ENCODE data around the gene GRAP2. TPM values are rescaled to one million over a fixed set of nuclear protein-coding genes. Genes with fewer than 3 reads are reported as not detected.

The GRAP2 gene
- total RNA-seq, 1 experiment from 2014 or later: not detected

GRCh38 chr22:39932918-39933649 lies 32.2 kb downstream of the GRAP2 start:
- no peaks in the 10 kb centered on the region for H3K79me2 ChIP-seq (ENCODE audit: low read length)
- intact Hi-C loops (cut with micrococcal nuclease): no loop called here
- no peak overlapping the region for H2AFZ ChIP-seq (ENCODE audit: low read length)
- peaks cover 63% of the 10 kb centered on the region for H3K27me3 ChIP-seq (ENCODE audit: low read length)
- no peak overlapping the region for H3K27ac ChIP-seq (ENCODE audit: low read length)
- ATAC-seq: no peak
- TF ChIP-seq EZH2 (IDR thresholded peaks at IDR 0.05; ENCODE audit: low read length, unreplicated experiment) (no peak), EZH2phosphoT487 (IDR thresholded peaks at IDR 0.05; ENCODE audit: borderline replicate concordance, low read length) (no peak), CTCF (conservative IDR thresholded peaks at IDR 0.05; ENCODE audit: low read depth, low read length) (peak; percentile 69)
- BruUV-seq (replicated peaks): no TSS peak
- no peak overlapping the region for H3K9ac ChIP-seq (ENCODE audit: low read length)
- H3K36me3 ChIP-seq (ENCODE audit: low read depth, low read length): no peaks in the 10 kb centered on the region
- ChIA-PET CTCF (interaction anchor here (0.6 kb wide), 1 partner anchor 77 kb away, joined by 8 read pairs; no protein-coding TSS in a partner anchor), POLR2A (ENCODE audit: unreplicated experiment) (no interaction called here)
- no peaks in the 10 kb centered on the region for H3F3A ChIP-seq (ENCODE audit: low read length, unreplicated experiment)
- DNase-seq: peak; percentile 52
- H3K4me2 ChIP-seq (ENCODE audit: low read length): no peak overlapping the region
- H4K20me1 ChIP-seq (ENCODE audit: low read length): no peaks in the 10 kb centered on the region
- H3K9me2 ChIP-seq (replicated peaks; ENCODE audit: low read length): no peaks in the 10 kb centered on the region
- H3K9me3 ChIP-seq (ENCODE audit: low read length): no peaks in the 10 kb centered on the region
- no peak overlapping the region for H3K4me3 ChIP-seq (ENCODE audit: low read length)
- H3K4me1 ChIP-seq (ENCODE audit: insufficient read depth, low read length): no peaks in the 10 kb centered on the region

- intact Hi-C loops (cut with micrococcal nuclease): no loop called here
- no TSS peak for BruUV-seq (replicated peaks)
- CTCF ChIA-PET: no interaction called here
- H3K4me2 ChIP-seq (ENCODE audit: low read length): no peak overlapping the region
- no peaks in the 10 kb centered on the region for H3K4me1 ChIP-seq (ENCODE audit: insufficient read depth, low read length)
- H3K9me3 ChIP-seq (ENCODE audit: low read length): no peaks in the 10 kb centered on the region
- no peak overlapping the region for H2AFZ ChIP-seq (ENCODE audit: low read length)
- H3K4me3 ChIP-seq (ENCODE audit: low read length): no peak overlapping the region
- POLR2A ChIA-PET (ENCODE audit: unreplicated experiment): interaction anchor here (0.5 kb wide), 1 partner anchor 385 kb away, joined by 9 read pairs; no protein-coding TSS in a partner anchor
- H3K9ac ChIP-seq (ENCODE audit: low read length): no peak overlapping the region
- H3F3A ChIP-seq (ENCODE audit: low read length, unreplicated experiment): no peaks in the 10 kb centered on the region
- DNase-seq: no peak
- H3K36me3 ChIP-seq (ENCODE audit: low read depth, low read length): no peaks in the 10 kb centered on the region
- no peak overlapping the region for H3K27ac ChIP-seq (ENCODE audit: low read length)
- TF ChIP-seq EZH2phosphoT487 (IDR thresholded peaks at IDR 0.05; ENCODE audit: borderline replicate concordance, low read length) (no peak), EZH2 (IDR thresholded peaks at IDR 0.05; ENCODE audit: low read length, unreplicated experiment) (no peak), CTCF (conservative IDR thresholded peaks at IDR 0.05; ENCODE audit: low read depth, low read length) (no peak)
- no peaks in the 10 kb centered on the region for H3K79me2 ChIP-seq (ENCODE audit: low read length)
- H3K27me3 ChIP-seq (ENCODE audit: low read length): peaks cover 65% of the 10 kb centered on the region
- no peaks in the 10 kb centered on the region for H3K9me2 ChIP-seq (replicated peaks; ENCODE audit: low read length)
- no peaks in the 10 kb centered on the region for H4K20me1 ChIP-seq (ENCODE audit: low read length)
- no peak for ATAC-seq
Observed at GRCh38 chr22:39933741-39934140, 32.9 kb downstream of the GRAP2 start.

- BruUV-seq (replicated peaks): no TSS peak
- intact Hi-C loops (cut with micrococcal nuclease): no loop called here
- TF ChIP-seq CTCF (conservative IDR thresholded peaks at IDR 0.05; ENCODE audit: low read depth, low read length) (no peak), EZH2phosphoT487 (IDR thresholded peaks at IDR 0.05; ENCODE audit: borderline replicate concordance, low read length) (no peak)
- no peaks in the 10 kb centered on the region for H3F3A ChIP-seq (ENCODE audit: low read length, unreplicated experiment)
- no peaks in the 10 kb centered on the region for H3K36me3 ChIP-seq (ENCODE audit: low read depth, low read length)
- H4K20me1 ChIP-seq (ENCODE audit: low read length): no peaks in the 10 kb centered on the region
- H3K9ac ChIP-seq (ENCODE audit: low read length): no peak overlapping the region
- no peak overlapping the region for H3K4me2 ChIP-seq (ENCODE audit: low read length)
- ChIA-PET POLR2A (ENCODE audit: unreplicated experiment) (no interaction called here), CTCF (interaction anchor here (0.7 kb wide), 1 partner anchor 401 kb away, joined by 3 read pairs; no protein-coding TSS in a partner anchor)
- no peaks in the 10 kb centered on the region for H3K4me1 ChIP-seq (ENCODE audit: insufficient read depth, low read length)
- DNase-seq (no peak), ATAC-seq (no peak)
- no peaks in the 10 kb centered on the region for H3K9me3 ChIP-seq (ENCODE audit: low read length)
- H3K79me2 ChIP-seq (ENCODE audit: low read length): no peaks in the 10 kb centered on the region
- no peaks in the 10 kb centered on the region for H3K9me2 ChIP-seq (replicated peaks; ENCODE audit: low read length)
- H3K27ac ChIP-seq (ENCODE audit: low read length): no peak overlapping the region
- no peak overlapping the region for H2AFZ ChIP-seq (ENCODE audit: low read length)
- H3K4me3 ChIP-seq (ENCODE audit: low read length): no peak overlapping the region
- H3K27me3 ChIP-seq (ENCODE audit: low read length): peaks cover 65% of the 10 kb centered on the region
Observed at GRCh38 chr22:39935116-39935515, 34.2 kb downstream of the GRAP2 start.

All from PC-3 (cell line).